Measurements from ENCODE around the gene USP47.
A peak's percentile ranks its signal among the peaks of the same experiment; 100 is the strongest.

Gene USP47

DNA sequence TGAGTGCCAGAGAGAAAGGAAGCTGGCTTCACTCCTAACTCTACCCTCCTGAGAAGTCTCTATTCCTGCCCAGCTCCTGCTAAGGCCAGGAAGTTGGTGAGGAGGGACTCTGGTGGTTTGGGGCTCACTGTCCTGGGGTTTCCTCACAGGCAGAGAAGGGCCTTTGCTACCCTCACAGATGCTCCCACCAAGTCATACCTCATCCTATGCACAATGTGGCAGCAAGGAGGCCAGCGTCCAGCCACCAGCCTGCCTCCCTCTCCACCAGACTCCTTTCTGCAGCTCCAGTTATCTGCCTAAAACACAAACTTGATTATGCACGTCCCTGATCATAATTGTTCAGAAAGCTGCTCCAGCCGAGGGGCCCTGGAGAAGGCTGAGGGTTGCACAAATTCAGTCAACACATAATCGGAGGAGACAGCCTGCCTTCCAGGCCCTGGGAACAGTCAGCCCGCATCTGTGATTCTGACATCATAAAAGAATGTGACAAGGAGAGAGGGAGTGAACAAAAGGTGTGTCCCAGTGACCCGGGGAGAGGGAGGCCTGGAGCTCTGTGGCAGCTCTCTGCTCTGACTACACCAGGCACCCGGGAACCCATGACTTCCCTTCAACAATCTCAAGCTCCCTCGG lies 137.8 kb downstream of the USP47 start:
- no peak overlapping the region for H3K4me3 ChIP-seq (replicated peaks; ENCODE audit: low read depth, low read length)
- DNase-seq (ENCODE audit: low read depth): peak; percentile 85
- TF ChIP-seq, protein P1, sequence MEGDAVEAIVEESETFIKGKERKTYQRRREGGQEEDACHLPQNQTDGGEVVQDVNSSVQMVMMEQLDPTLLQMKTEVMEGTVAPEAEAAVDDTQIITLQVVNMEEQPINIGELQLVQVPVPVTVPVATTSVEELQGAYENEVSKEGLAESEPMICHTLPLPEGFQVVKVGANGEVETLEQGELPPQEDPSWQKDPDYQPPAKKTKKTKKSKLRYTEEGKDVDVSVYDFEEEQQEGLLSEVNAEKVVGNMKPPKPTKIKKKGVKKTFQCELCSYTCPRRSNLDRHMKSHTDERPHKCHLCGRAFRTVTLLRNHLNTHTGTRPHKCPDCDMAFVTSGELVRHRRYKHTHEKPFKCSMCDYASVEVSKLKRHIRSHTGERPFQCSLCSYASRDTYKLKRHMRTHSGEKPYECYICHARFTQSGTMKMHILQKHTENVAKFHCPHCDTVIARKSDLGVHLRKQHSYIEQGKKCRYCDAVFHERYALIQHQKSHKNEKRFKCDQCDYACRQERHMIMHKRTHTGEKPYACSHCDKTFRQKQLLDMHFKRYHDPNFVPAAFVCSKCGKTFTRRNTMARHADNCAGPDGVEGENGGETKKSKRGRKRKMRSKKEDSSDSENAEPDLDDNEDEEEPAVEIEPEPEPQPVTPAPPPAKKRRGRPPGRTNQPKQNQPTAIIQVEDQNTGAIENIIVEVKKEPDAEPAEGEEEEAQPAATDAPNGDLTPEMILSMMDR (IDR thresholded peaks at IDR 0.05; ENCODE audit: low read length, missing control alignments): no peak

DNA sequence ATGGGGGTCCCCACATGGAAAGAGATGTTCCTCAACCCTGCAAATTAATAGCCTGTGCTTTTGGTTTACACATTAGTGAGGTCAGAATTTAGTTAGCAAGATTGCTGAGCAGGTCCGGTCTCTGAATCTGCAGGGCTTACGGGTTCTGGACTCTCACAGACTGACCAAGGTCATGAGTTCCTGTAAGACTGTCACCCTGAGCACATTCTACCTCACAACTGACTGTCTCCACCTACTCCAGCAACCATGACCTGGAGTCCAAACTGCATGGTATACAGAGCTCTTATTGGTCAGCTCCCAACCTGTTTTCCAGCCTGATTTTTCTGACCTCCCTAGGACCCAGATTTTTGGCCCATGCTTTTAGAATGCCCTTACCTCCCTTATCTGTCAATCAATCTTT lies 138.4 kb downstream of the USP47 start:
- no peak for DNase-seq (ENCODE audit: low read depth)
- no peak overlapping the region for H3K4me3 ChIP-seq (replicated peaks; ENCODE audit: low read depth, low read length)
- TF ChIP-seq, protein P1 (IDR thresholded peaks at IDR 0.05; ENCODE audit: low read length, missing control alignments): no peak

DNA sequence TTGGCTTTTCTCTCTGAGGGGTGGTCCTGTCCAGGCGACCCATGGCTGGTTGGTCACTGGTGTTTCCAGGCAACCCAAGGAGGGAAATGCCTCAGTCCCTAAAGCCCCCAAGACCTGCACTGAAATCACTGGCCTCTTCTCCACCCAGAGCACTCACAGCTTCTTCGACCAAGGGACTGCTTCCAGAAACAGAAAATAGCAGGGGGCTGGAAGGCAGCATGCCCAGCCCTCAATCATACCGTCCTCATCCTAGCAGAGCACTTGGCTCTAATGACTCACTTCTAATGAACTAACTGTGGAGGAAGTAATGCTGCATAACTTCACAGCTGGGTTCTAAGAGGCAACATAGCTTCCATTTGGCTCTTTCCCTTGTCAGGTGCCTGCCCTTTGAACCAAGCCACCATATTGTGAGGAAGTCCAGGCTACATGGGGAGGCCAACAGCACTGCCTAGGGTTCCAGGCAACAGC lies 139.1 kb downstream of the USP47 start:
- TF ChIP-seq, protein P1 (IDR thresholded peaks at IDR 0.05; ENCODE audit: low read length, missing control alignments): no peak
- no peak for DNase-seq (ENCODE audit: low read depth)
- no peak overlapping the region for H3K4me3 ChIP-seq (replicated peaks; ENCODE audit: low read depth, low read length)

DNA sequence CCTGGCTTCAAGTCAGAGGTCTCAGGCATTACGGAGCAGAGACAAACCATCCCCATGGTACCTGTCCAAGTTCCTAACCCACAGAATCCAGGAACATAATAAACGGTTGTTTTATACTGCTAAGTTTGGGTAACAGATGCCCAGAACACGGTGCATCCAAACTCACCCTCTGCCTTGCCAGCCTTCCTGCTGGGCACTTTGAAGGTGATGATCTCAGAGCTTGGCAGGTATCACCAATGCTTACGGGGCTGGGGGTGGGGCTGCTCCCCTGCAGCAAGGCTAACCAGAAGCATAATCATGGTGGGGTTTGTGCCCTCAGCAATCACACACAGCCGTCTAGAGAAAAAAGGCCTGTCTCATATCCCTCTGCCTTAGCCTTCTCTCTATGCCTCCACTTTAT lies 139.6 kb downstream of the USP47 start:
- no peak overlapping the region for H3K4me3 ChIP-seq (replicated peaks; ENCODE audit: low read depth, low read length)
- no peak for DNase-seq (ENCODE audit: low read depth)
- TF ChIP-seq, protein P1 (IDR thresholded peaks at IDR 0.05; ENCODE audit: low read length, missing control alignments): no peak

DNA sequence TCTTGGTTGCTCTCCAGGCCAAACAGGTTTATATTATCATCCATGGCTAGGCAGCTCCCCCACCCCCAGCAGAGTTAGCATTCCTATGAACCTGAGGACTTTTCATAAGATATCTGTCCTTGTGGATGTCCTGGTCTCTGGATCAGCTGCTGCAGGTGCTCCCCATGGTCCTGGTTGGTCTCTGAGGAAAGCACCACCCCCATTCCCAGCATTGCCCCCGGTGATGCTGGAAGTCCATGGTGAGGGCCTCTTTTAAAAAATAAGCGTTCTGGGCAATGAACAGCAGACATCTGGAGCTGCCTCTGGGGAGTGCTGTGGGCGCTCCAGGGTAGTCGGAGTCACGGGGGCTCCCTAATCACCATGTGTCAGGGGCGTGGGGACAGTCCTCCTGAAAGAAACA lies 140.1 kb downstream of the USP47 start:
- TF ChIP-seq, protein P1 (IDR thresholded peaks at IDR 0.05; ENCODE audit: low read length, missing control alignments): no peak
- DNase-seq (ENCODE audit: low read depth): no peak
- H3K4me3 ChIP-seq (replicated peaks; ENCODE audit: low read depth, low read length): no peak overlapping the region

DNA sequence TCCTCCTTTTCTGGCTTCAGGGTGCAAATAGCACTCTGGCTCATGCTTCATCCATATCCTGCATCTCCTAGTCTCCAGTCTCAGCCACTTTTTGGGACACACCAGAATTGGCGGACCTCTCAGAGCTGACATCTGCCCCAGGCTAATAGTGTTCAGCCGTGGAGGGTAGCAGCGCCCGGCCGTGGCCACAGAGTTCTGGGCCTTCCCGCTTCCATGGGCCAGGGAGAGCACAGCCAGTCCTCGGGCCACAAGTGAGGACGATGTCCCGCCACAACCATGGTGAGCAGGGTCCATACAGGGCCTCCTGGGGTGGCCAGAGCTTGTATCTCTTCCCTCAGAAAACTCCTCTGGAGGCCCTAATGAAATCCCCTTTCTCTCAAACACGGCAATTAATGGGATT lies 140.7 kb downstream of the USP47 start:
- no peak for DNase-seq (ENCODE audit: low read depth)
- no peak overlapping the region for H3K4me3 ChIP-seq (replicated peaks; ENCODE audit: low read depth, low read length)
- TF ChIP-seq, protein P1 (IDR thresholded peaks at IDR 0.05; ENCODE audit: low read length, missing control alignments): no peak

DNA sequence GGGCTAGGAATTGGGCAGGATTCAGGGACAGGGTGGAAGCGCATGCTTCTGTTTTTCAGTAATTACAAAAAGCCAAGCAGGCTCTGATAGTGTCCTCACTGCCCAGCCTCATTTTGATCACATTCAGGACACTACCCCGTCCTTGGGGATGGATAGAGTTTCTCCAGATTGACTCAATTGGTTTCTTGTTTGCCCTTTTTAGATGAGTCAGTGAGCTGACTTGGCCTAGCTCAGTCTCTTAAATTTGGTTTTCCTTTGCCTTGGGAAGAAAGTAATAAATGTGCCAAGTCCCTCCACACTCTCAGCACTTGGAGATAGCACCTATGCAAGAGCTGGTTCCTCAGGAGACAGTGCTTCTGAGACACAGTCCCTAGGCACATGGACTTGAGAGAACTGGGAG lies 141.2 kb downstream of the USP47 start:
- no peak overlapping the region for H3K4me3 ChIP-seq (replicated peaks; ENCODE audit: low read depth, low read length)
- DNase-seq (ENCODE audit: low read depth): no peak
- TF ChIP-seq, protein P1 (IDR thresholded peaks at IDR 0.05; ENCODE audit: low read length, missing control alignments): no peak

All from fibroblast of pulmonary artery (primary cell).